ENCODE measurements around the gene SLC1A5.

- TF ChIP-seq POLR2AphosphoS5 (IDR thresholded peaks at IDR 0.05) (no peak), EP300 (IDR thresholded peaks at IDR 0.05) (no peak), CTCF (IDR thresholded peaks at IDR 0.05) (no peak)
Observed at GRCh38 chr19:46728208-46728607, 60.2 kb downstream of the SLC1A5 start.
